Thyroid gland (tissue), 4 donors: ENCODE measurements around the gene ABI2.

Source experiments
- POLR2A ChIP-seq, 2 donors: fragments of 450-650 bp; IDR thresholded peaks; one replicate each; pipeline ENCODE4 v1.6.1; 2017; ENCODE audit warnings: antibody characterized with exemption in 2 of 2, mild to moderate bottlenecking in 2 of 2, moderate library complexity in 1 of 2
- TF ChIP-seq, protein P1 (sequence below), 6 experiments: fragments of 200-600 bp in 3 of 6; fragments of 450-650 bp in 3 of 6; sonication (generic) in 3 of 6; IDR thresholded peaks; one replicate each; pipeline ENCODE4 v1.5.1; 2016 to 2019; ENCODE audit warnings: antibody characterized with exemption in 6 of 6, mild to moderate bottlenecking in 2 of 6, inconsistent platforms in 1 of 6, moderate library complexity in 1 of 6

DNA sequence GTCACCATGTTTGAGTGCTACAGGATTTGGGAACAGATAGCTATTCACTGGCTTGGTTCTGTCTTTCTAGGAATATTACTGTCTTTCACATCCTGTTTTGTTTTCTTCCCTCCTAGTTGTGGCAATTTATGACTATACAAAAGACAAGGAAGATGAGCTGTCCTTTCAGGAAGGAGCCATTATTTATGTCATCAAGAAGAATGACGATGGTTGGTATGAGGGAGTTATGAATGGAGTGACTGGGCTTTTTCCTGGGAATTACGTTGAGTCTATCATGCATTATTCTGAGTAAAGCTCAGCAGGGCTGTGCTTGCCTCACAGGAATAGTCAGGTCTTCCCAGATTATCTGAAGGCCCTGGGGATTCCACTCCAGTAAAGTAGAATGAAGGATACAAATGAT, 98.9 kb downstream of the ABI2 start:
- TF ChIP-seq, protein P1, sequence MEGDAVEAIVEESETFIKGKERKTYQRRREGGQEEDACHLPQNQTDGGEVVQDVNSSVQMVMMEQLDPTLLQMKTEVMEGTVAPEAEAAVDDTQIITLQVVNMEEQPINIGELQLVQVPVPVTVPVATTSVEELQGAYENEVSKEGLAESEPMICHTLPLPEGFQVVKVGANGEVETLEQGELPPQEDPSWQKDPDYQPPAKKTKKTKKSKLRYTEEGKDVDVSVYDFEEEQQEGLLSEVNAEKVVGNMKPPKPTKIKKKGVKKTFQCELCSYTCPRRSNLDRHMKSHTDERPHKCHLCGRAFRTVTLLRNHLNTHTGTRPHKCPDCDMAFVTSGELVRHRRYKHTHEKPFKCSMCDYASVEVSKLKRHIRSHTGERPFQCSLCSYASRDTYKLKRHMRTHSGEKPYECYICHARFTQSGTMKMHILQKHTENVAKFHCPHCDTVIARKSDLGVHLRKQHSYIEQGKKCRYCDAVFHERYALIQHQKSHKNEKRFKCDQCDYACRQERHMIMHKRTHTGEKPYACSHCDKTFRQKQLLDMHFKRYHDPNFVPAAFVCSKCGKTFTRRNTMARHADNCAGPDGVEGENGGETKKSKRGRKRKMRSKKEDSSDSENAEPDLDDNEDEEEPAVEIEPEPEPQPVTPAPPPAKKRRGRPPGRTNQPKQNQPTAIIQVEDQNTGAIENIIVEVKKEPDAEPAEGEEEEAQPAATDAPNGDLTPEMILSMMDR (IDR thresholded peaks at IDR 0.05), result no peak
- TF ChIP-seq POLR2A (IDR thresholded peaks at IDR 0.05), result no peak
